ENCODE data around the gene ANKRD52.
"Not testable (repeated sequence)": the region's sequence is repeated elsewhere in the genome, so short reads cannot be mapped to it uniquely, and the experiment has no call there.

Gene ANKRD52

DNA sequence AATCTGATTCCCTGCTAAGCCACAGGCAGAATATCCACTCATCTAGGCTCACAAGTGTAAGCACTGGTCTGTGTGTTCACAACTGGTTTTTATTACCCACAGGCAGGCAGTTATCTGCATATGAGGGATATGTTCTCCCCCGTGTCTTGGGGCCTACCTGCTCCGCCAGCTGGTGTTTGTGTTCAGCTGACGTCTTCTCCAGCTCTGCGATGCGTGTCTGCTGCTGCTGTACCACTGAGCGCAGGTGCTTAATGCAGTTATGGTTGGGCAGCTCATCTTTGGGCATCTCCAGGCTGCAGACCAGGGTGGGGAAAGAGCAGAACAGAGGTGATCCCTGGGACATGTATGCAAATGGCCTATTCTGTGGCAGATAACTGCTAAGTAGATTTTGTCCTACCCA, 50.2 kb downstream of the ANKRD52 start:
- DNase-seq (ENCODE audit: low spot score), result no peak

DNA sequence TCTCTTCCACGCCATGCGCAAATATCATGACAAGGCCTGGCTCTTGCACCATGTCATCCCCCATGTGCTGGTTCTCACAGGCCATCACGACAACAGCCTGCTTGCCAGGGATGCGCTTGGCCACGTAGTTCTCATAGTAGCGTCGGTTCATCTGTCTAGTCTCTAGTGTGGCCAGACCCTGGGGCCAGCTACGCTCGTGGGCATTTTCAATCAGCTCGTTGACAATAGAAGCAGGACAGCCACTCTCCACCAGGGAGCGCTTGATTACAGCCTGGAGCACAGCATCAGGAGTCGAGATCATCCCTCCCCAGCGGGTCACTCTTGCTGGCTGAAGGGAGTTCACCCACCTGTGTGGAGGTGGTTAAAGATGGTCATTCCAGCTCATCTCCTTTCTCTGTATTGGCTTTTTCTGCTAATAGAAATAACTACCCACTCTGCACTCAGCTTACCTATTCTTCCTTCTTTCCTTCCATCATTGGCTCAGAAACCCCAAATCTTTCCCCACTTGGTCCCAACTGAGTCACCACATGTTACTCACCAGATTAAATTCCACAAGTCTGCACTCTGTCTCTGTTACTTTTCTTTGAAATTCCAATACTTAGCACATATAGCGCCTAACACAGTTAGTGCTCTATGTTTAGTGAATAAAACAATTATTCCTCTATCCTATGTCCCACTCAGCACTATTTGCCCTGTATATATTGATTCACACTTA, 51.6 kb downstream of the ANKRD52 start:
- peak; percentile 66 for DNase-seq (ENCODE audit: low spot score)

GRCh38 chr12:56205445-56205844, 52.7 kb downstream of the ANKRD52 start:
- no peak for DNase-seq (ENCODE audit: low spot score)

- no peak for DNase-seq (ENCODE audit: low spot score)
Measured at GRCh38 chr12:56204275-56204674, 53.9 kb downstream of the ANKRD52 start.

DNA sequence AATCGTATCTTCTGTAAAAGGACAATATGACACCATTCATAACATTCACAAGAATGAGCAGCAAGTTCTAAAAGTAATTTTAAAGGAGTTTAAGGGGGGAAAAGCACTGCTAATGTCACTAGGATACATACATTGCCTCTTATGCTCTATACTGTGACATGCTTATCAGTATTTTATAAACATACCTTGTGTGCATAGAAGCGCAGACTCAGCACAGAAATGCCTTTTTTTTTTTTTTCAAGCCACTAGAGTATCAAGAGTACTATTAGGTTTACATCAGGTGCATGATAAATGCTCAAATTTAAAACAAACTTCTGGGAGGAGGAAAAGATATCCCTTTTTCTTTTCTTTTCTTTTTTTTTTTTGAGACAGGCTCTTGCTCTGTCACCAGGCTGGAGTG, 55.3 kb downstream of the ANKRD52 start:
- DNase-seq (ENCODE audit: low spot score), result no peak

- no peak for DNase-seq (ENCODE audit: low spot score)
Measured at GRCh38 chr12:56202366-56202765, 55.8 kb downstream of the ANKRD52 start.

- no peak for DNase-seq (ENCODE audit: low spot score)
Measured at GRCh38 chr12:56198836-56199235, 59.3 kb downstream of the ANKRD52 start.

DNA sequence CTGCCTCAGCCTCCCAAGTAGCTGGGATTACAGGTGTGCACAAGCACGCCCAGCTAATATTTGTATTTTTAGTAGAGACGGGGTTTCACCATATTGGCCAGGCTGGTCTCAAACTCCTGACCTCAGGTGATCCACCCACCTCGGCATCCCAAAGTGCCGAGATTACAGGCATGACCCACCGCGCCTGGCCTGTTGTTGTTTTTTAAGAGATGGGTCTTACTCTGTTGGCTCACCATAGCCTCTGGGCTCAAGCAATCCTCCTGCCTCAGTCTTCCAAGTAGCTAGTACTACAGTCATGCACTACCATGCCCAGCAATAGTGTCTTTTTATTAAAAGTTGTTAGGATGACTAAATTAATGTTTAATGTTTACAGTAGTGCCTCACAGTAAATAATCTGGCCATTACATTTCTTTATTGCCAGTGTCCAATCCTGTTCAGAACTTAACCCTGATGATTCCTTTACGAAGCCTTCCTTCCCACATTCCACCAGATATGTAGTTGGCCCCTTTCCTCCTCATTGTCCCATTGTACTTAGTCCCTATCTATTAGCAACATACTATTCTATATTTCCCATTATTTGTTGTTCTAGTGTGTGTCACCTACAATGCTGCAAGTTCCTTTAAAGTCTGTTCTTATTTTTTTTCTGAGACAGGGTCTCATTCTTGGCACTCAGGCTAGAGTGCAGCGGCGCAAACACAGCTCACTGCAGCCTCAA, 60.1 kb downstream of the ANKRD52 start:
- DNase-seq (ENCODE audit: low spot score), result no peak

- DNase-seq (ENCODE audit: low spot score), result not testable (repeated sequence)
Measured at GRCh38 chr12:56196818-56197550, 61.2 kb downstream of the ANKRD52 start.

GRCh38 chr12:56193025-56193578, 65.1 kb downstream of the ANKRD52 start:
- peak; percentile 66 for DNase-seq (ENCODE audit: low spot score)

GRCh38 chr12:56192582-56192981, 65.6 kb downstream of the ANKRD52 start:
- DNase-seq (ENCODE audit: low spot score), result no peak

- no peak for DNase-seq (ENCODE audit: low spot score)
Measured at GRCh38 chr12:56190695-56191155, 67.5 kb downstream of the ANKRD52 start.

- DNase-seq (ENCODE audit: low spot score), result peak; percentile 79
Measured at GRCh38 chr12:56189918-56190694, 68.1 kb downstream of the ANKRD52 start.

GRCh38 chr12:56189099-56189917, 68.9 kb downstream of the ANKRD52 start, which contains the start of gene SMARCC2:
TSS of gene SMARCC2 (minus strand) at chr12:56189483. CDS start at chr12:56189461, 22 bp downstream.
- DNase-seq (ENCODE audit: low spot score), result peak; percentile 80

DNA sequence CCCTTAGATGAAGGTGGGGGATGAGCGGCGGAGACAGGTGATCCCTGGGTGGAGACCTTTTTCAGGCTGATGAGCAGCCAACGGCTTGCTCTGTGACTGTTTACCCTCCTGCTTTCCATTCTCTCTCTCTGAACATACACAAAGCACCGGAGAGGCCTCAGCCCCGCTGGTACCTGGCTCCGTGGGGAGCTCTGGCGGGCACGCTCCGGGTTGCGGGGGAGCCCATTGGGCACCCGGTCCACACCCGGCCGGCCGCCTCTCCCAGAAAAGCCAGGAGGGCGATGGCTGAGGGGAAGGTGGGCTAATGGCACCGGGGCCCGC, 69.4 kb downstream of the ANKRD52 start:
- peak; percentile 29 for DNase-seq (ENCODE audit: low spot score)

- no peak for DNase-seq (ENCODE audit: low spot score)
Measured at GRCh38 chr12:56188131-56188777, 69.9 kb downstream of the ANKRD52 start.

Measured in HuH-7.5 (cell line).